ENCODE measurements around the gene C1QTNF1. TPM values are rescaled to one million over a fixed set of nuclear protein-coding genes. Genes with fewer than 3 reads are reported as not detected.
A peak's percentile ranks its signal among the peaks of the same experiment; 100 is the strongest.

Gene C1QTNF1
- total RNA-seq, 2 donors from 2014 or later = 10.4 to 12.1 TPM

GRCh38 chr17:79008666-79009387 is 15.1 kb upstream of the C1QTNF1 start:
- TF ChIP-seq, protein P1, sequence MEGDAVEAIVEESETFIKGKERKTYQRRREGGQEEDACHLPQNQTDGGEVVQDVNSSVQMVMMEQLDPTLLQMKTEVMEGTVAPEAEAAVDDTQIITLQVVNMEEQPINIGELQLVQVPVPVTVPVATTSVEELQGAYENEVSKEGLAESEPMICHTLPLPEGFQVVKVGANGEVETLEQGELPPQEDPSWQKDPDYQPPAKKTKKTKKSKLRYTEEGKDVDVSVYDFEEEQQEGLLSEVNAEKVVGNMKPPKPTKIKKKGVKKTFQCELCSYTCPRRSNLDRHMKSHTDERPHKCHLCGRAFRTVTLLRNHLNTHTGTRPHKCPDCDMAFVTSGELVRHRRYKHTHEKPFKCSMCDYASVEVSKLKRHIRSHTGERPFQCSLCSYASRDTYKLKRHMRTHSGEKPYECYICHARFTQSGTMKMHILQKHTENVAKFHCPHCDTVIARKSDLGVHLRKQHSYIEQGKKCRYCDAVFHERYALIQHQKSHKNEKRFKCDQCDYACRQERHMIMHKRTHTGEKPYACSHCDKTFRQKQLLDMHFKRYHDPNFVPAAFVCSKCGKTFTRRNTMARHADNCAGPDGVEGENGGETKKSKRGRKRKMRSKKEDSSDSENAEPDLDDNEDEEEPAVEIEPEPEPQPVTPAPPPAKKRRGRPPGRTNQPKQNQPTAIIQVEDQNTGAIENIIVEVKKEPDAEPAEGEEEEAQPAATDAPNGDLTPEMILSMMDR (IDR thresholded peaks at IDR 0.05) = no peak
- peak; percentile 49 for DNase-seq
- H3K4me1 ChIP-seq = peaks cover 27% of the 10 kb centered on the region

DNA sequence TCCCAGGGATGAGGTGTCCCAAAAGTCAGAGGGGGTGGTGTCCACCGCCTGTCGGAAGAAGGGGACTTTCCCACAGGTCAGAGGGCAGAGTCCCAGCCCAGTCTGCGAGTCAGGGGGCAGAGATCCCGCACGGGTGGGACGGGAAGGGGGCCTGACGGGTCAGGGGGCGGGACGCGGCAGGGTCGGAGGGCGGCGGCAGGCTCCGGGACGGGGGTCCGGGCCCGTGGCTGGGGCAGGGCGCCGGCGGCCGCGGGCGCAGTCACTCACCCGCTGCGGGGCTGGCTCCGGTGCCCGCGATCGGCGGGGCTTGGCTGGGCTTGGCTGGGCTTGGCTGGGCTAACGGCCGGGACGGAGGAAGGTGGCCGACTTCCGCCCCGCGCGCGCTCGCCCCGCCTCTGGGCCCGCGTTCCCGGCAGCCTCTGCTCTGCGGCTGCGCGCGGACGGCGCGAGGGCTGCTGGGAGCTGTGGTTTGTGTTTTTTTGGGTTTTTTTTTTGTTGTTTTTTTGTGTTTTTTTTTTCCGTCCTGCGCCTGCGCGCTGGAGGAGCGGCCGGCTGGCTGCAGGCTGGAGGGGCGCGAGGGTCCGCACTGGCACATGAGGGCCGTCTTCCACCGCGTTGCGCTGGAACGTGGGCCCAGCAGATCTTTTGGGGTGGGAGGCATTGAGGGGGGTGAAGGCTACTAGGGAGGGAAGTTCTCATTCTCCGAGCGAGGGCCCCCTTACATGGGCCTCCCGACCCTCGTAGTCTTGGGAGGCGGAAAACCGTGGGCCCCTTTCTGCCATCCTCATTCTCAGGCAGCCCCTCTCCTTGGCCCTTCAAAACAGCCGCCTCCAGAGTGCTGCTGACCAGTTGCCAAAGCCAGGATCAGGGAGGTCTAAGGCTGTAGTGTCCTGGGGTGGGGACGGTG is 14.3 kb upstream of the C1QTNF1 start, which contains the start of gene CANT1:
CANT1 (minus strand) TSS at position 368 of the 907 bp plus-strand sequence. CDS start 12,142 bp downstream, outside the sequence.
- H3K27me3 ChIP-seq = no peaks in the 10 kb centered on the region
- peak within 1 kb of the TSS; percentile 61 for H3K4me3 ChIP-seq
- H3K9me3 ChIP-seq = no peaks in the 10 kb centered on the region
- DNase-seq = peak; percentile 84
- H3K27ac ChIP-seq = peak within 1 kb of the TSS; percentile 82
- intact Hi-C loops (cut with DNase I) = no loop called here
- peak within 1 kb of the TSS; percentile 97 to 99 for H3K9ac ChIP-seq (ENCODE audit: low read depth in 2 of 2, low read length in 2 of 2)
- no peaks in the 10 kb centered on the region for H3K36me3 ChIP-seq
- peaks cover 27% of the 10 kb centered on the region for H3K4me1 ChIP-seq
- TF ChIP-seq, protein P1 (IDR thresholded peaks at IDR 0.05) = no peak

More at GRCh38 chr17:79008666-79009387, 15.1 kb upstream of the C1QTNF1 start:
- Histone ChIP-seq H3K9me3 (no peaks in the 10 kb centered on the region), H3K27me3 (no peaks in the 10 kb centered on the region), H3K27ac (peak overlapping the region; percentile 82), H3K4me3 (peak overlapping the region; percentile 61), H3K36me3 (no peaks in the 10 kb centered on the region), H3K9ac (ENCODE audit: low read depth in 2 of 2, low read length in 2 of 2) (peak overlapping the region; percentile 97 to 99)
- intact Hi-C loops (cut with DNase I) = no loop called here

DNA sequence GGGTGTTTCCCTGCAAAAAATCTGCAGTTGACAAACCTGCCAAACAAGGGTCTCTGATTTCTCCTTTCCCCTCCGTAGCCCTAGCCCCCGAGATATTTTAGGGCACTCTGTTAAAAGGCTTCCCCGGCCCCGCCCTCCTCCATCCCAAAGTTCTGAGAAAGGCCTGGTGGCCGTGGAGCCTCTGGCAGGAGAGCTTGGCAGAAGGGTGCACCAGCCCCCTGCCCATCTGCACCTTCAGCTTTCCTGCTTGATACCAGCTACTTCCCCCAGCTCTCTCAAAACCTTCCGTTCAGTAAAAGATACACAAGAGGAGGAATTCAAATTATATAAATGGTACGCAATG is 13.7 kb upstream of the C1QTNF1 start:
- TF ChIP-seq, protein P1 (IDR thresholded peaks at IDR 0.05) = no peak
- H3K9me3 ChIP-seq = no peaks in the 10 kb centered on the region
- H3K27ac ChIP-seq = peak overlapping the region; percentile 82
- peaks cover 27% of the 10 kb centered on the region for H3K4me1 ChIP-seq
- no peaks in the 10 kb centered on the region for H3K27me3 ChIP-seq
- H3K4me3 ChIP-seq = peak overlapping the region; percentile 61
- intact Hi-C loops (cut with DNase I) = no loop called here
- peak overlapping the region; percentile 74 to 81 for H3K9ac ChIP-seq (ENCODE audit: low read depth in 2 of 2, low read length in 2 of 2)
- no peaks in the 10 kb centered on the region for H3K36me3 ChIP-seq
- DNase-seq = no peak

DNA sequence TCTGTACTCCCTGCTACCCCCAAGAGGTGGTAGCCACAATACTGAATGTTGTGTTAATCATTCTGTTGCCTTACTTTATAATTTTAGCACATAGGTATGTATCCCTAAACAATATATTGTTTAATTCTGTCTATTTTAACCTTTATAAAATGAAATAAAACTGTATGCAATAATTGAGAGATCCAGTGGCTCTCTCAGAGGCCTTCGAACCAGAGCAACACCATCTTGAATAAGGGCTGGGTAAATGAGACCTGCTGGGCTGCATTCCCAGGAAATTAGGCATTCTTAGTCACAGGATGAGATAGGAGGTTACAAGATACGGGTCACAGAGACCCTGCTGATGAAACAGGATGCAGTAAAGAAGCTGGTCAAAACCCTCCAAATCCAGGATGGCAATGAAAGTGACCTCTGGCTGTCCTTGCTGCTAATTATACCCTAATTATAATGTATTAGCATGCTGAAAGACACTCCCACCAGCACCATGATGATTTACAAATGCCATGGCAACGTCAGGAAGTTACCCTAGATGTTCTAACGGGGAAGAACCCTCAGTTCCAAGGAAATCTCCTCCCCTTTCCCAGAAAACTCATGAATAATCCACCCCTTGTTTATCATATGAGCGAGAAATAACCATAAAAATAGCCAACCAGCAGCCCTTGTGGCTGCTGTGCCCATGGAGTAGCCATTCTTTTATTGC is 12.4 kb upstream of the C1QTNF1 start:
- Histone ChIP-seq H3K9me3 (no peaks in the 10 kb centered on the region), H3K9ac (ENCODE audit: low read depth in 2 of 2, low read length in 2 of 2) (no peak overlapping the region), H3K4me3 (no peak overlapping the region), H3K36me3 (no peaks in the 10 kb centered on the region), H3K27me3 (no peaks in the 10 kb centered on the region), H3K27ac (no peak overlapping the region), H3K4me1 (peaks cover 17% of the 10 kb centered on the region)
- TF ChIP-seq, protein P1 (IDR thresholded peaks at IDR 0.05) = no peak
- intact Hi-C loops (cut with DNase I) = no loop called here
- no peak for DNase-seq

DNA sequence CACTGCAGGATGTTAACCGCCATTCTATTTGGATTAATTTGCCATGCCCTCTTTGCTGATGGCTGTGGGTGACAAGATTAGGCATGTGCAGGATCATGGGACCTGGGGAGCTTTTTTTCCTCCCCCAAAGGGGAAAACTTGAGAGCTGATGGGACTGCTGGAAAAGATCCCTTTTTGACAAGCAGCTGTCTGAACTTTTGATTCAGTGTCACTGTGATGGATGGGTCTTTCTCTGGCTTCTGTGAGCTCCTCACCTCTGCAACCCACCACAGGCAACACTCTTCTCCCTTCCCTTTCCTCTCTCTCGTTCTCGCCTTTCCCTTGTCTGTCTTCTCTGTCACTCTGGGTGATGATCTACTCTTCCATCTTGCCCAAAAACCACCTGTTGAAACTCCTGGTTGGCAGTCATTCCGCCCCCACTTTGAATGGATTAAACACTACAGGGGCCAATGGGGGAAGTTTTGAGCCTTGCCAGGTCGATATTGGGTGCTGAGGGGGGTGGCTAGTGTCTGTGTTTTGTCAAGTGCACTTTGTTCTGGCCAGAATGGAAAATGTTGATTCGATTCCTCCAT is 11.3 kb upstream of the C1QTNF1 start:
- no peak overlapping the region for H3K9ac ChIP-seq (ENCODE audit: low read depth in 2 of 2, low read length in 2 of 2)
- no peaks in the 10 kb centered on the region for H3K27me3 ChIP-seq
- no peak overlapping the region for H3K4me3 ChIP-seq
- no peak for DNase-seq
- H3K9me3 ChIP-seq = no peaks in the 10 kb centered on the region
- TF ChIP-seq, protein P1 (IDR thresholded peaks at IDR 0.05) = no peak
- H3K4me1 ChIP-seq = peaks cover 7% of the 10 kb centered on the region
- H3K27ac ChIP-seq = no peak overlapping the region
- intact Hi-C loops (cut with DNase I) = no loop called here
- no peaks in the 10 kb centered on the region for H3K36me3 ChIP-seq
